ENCODE data around the gene ZNF618.

The ZNF618 gene

GRCh38 chr9:114003351-114003750 lies 127.2 kb downstream of the ZNF618 start:
- DNase-seq (ENCODE audit: low spot score), result no peak
- CTCF ChIA-PET, result interaction anchor here (0.6 to 1.2 kb wide), 5 partner anchors 20 to 321 kb away, joined by 3 to 4 read pairs (median 3); no protein-coding TSS in a partner anchor
- no peak overlapping the region for H3K27ac ChIP-seq
- POLR2A ChIA-PET (ENCODE audit: low non-redundant PET), result interaction anchor here (0.5 kb wide), 1 partner anchor 316 kb away, joined by 6 read pairs; no protein-coding TSS in a partner anchor
- no peak for TF ChIP-seq CTCF (conservative IDR thresholded peaks at IDR 0.05; ENCODE audit: low read depth)

GRCh38 chr9:114003758-114004157 lies 127.6 kb downstream of the ZNF618 start:
- no peak for TF ChIP-seq CTCF (conservative IDR thresholded peaks at IDR 0.05; ENCODE audit: low read depth)
- CTCF ChIA-PET, result interaction anchor here (1.0 kb wide), 1 partner anchor 287 kb away, joined by 4 read pairs; no protein-coding TSS in a partner anchor
- no peak overlapping the region for H3K27ac ChIP-seq
- POLR2A ChIA-PET (ENCODE audit: low non-redundant PET), result interaction anchor here (0.5 kb wide), 1 partner anchor 316 kb away, joined by 6 read pairs; no protein-coding TSS in a partner anchor
- DNase-seq (ENCODE audit: low spot score), result no peak

GRCh38 chr9:114004221-114004716 lies 128.2 kb downstream of the ZNF618 start:
- POLR2A ChIA-PET (ENCODE audit: low non-redundant PET), result interaction anchor here (0.5 kb wide), 1 partner anchor 317 kb away, joined by 6 read pairs; no protein-coding TSS in a partner anchor
- CTCF ChIA-PET, result interaction anchor here (1.0 kb wide), 1 partner anchor 287 kb away, joined by 4 read pairs; no protein-coding TSS in a partner anchor

GRCh38 chr9:114005371-114006154 lies 129.5 kb downstream of the ZNF618 start:
- CTCF ChIA-PET, result interaction anchor here (0.5 to 0.9 kb wide), 2 partner anchors 21 to 103 kb away, joined by 3 read pairs; no protein-coding TSS in a partner anchor
- no peak for DNase-seq (ENCODE audit: low spot score)
- POLR2A ChIA-PET (ENCODE audit: low non-redundant PET), result no interaction called here
- no peak for TF ChIP-seq CTCF (conservative IDR thresholded peaks at IDR 0.05; ENCODE audit: low read depth)
- H3K27ac ChIP-seq, result no peak overlapping the region

More at GRCh38 chr9:114004221-114004716, 128.2 kb downstream of the ZNF618 start:
- DNase-seq (ENCODE audit: low spot score), result no peak
- no peak overlapping the region for H3K27ac ChIP-seq
- no peak for TF ChIP-seq CTCF (conservative IDR thresholded peaks at IDR 0.05; ENCODE audit: low read depth)

GRCh38 chr9:114006155-114006550 lies 130.0 kb downstream of the ZNF618 start:
- POLR2A ChIA-PET (ENCODE audit: low non-redundant PET), result no interaction called here
- CTCF ChIA-PET, result interaction anchor here (0.5 to 0.9 kb wide), 2 partner anchors 22 to 103 kb away, joined by 3 read pairs; no protein-coding TSS in a partner anchor
- no peak for DNase-seq (ENCODE audit: low spot score)
- TF ChIP-seq CTCF (conservative IDR thresholded peaks at IDR 0.05; ENCODE audit: low read depth), result no peak
- H3K27ac ChIP-seq, result no peak overlapping the region

GRCh38 chr9:114006931-114007691 lies 131.0 kb downstream of the ZNF618 start:
- no peak for TF ChIP-seq CTCF (conservative IDR thresholded peaks at IDR 0.05; ENCODE audit: low read depth)
- no peak for DNase-seq (ENCODE audit: low spot score)
- ChIA-PET POLR2A (ENCODE audit: low non-redundant PET) (no interaction called here), CTCF (interaction anchor here (0.5 kb wide), 1 partner anchor 21 kb away, joined by 3 read pairs; no protein-coding TSS in a partner anchor)
- no peak overlapping the region for H3K27ac ChIP-seq
